ENCODE data around the gene CLTCL1. TPM values are rescaled to one million over a fixed set of nuclear protein-coding genes. Genes with fewer than 3 reads are reported as not detected.

Gene CLTCL1
- 5.8 and 7.9 TPM in 2 replicates for total RNA-seq

GRCh38 chr22:19291580-19292457, at the start of gene CLTCL1:
CLTCL1 (minus strand) TSS chr22:19291719; CDS start chr22:19291641, 78 bp downstream.

GRCh38 chr22:19178657-19179496, 112.6 kb downstream of the CLTCL1 start, which contains the start of gene SLC25A1:
SLC25A1 (minus strand) TSS chr22:19178736; CDS start chr22:19178673, 63 bp downstream.

GRCh38 chr22:19149991-19150390, 141.5 kb downstream of the CLTCL1 start, which contains the start of gene GSC2:
GSC2 (minus strand) TSS chr22:19150292; CDS start chr22:19150283, 9 bp downstream.

GRCh38 chr22:19130959-19131684, 160.4 kb downstream of the CLTCL1 start, which contains the start of gene TSSK2:
TSSK2 (plus strand) TSS chr22:19131308; CDS start chr22:19131400, 92 bp downstream.

Other genes with a start within 250 kb of the CLTCL1 start
- gene DGCR2, start 169.3 kb downstream of the CLTCL1 start, total RNA-seq = 51.6 and 56.5 TPM in 2 replicates
- gene TSSK2, start 160.4 kb downstream of the CLTCL1 start, total RNA-seq = not detected in 2 replicates
- 20.0 and 22.0 TPM in 2 replicates for gene ESS2, start 147.1 kb downstream of the CLTCL1 start, total RNA-seq
- gene GSC2, start 141.4 kb downstream of the CLTCL1 start, total RNA-seq = 0.23 TPM in 1 of 2 replicates, not detected in the other
- gene SLC25A1, start 113.0 kb downstream of the CLTCL1 start, total RNA-seq = 154 and 167 TPM in 2 replicates
- gene HIRA, start 140.0 kb upstream of the CLTCL1 start, total RNA-seq = 14.5 and 17.3 TPM in 2 replicates
- gene MRPL40, start 140.8 kb upstream of the CLTCL1 start, total RNA-seq = 43.2 and 51.1 TPM in 2 replicates
- gene C22orf39, start 156.0 kb upstream of the CLTCL1 start, total RNA-seq = 27.5 and 30.0 TPM in 2 replicates
- 46.3 and 46.5 TPM in 2 replicates for gene UFD1, start 187.5 kb upstream of the CLTCL1 start, total RNA-seq
- gene CDC45, start 188.2 kb upstream of the CLTCL1 start, total RNA-seq = 20.4 and 28.6 TPM in 2 replicates
- gene CLDN5, start 232.7 kb upstream of the CLTCL1 start, total RNA-seq = 0.14 and 0.37 TPM in 2 replicates